ENCODE results near the gene GTF2A1L.

GTF2A1L gene

GRCh38 chr2:48685126-48685525 is 67.5 kb downstream of the GTF2A1L start:
- H3K4me1 ChIP-seq (ENCODE audit: low read length): no peaks in the 10 kb centered on the region
- no peaks in the 10 kb centered on the region for H3K9me2 ChIP-seq (replicated peaks; ENCODE audit: insufficient read depth, low read length)
- H3K4me2 ChIP-seq (ENCODE audit: low read depth, low read length): no peak overlapping the region
- H4K20me1 ChIP-seq (ENCODE audit: insufficient read depth, low read length): no peaks in the 10 kb centered on the region
- peak; percentile 27 for DNase-seq
- TF ChIP-seq EZH2 (optimal IDR thresholded peaks at IDR 0.05; ENCODE audit: low read depth, low read length) (no peak), CTCF (IDR thresholded peaks at IDR 0.05; ENCODE audit: low read length) (no peak), EZH2phosphoT487 (IDR thresholded peaks at IDR 0.05; ENCODE audit: low read length) (no peak)
- H3K27ac ChIP-seq (ENCODE audit: low read length): no peak overlapping the region
- H3K27me3 ChIP-seq (replicated peaks; ENCODE audit: insufficient read depth, low read length): no peaks in the 10 kb centered on the region
- no peak overlapping the region for H3K4me3 ChIP-seq (ENCODE audit: low read length)
- H3K79me2 ChIP-seq (ENCODE audit: low read length): no peaks in the 10 kb centered on the region
- H3K36me3 ChIP-seq (replicated peaks; ENCODE audit: insufficient read depth, low read length): no peaks in the 10 kb centered on the region
- H3K9ac ChIP-seq (ENCODE audit: low read length): no peak overlapping the region
- no peaks in the 10 kb centered on the region for H3F3A ChIP-seq (ENCODE audit: insufficient read depth, low read length)
- no peak overlapping the region for H2AFZ ChIP-seq (ENCODE audit: low read length)
- H3K9me3 ChIP-seq (replicated peaks; ENCODE audit: insufficient read depth, low read length): no peaks in the 10 kb centered on the region

DNA sequence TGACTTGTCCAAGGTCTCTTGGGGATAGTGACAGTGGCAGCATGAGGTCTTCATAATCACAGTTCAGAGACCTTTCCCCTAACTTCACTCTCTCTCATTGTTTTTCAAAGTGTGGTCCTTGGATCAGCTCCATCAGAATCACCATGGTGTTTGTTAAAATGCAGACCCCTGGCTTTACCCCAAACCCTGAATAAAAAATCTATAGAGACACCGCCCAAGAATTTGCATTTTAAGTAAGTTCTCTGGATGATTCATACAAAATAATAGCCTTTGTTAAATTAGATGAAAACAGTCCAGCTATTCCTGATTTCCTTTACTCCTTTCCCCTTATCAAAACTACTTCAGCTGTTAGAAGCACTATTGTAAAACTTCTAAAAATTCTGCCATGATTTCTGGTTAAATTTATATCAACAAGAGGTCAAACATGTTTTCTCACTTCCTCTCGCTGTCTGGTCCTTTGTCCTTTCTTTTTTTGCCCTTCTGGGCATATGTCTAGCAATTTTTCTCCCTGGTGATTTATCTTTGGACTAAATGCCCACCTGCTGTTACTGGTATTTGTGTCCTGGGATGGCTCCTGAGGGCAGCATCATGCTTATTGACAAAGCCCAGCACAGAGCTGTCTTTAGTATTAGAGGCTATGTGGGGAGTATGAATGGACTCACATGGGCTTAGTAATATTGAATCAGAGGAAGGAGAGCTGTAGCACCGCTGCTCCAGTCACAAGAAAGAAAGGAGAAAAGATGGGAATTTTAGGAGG is 74.5 kb downstream of the GTF2A1L start:
- Histone ChIP-seq H3K36me3 (replicated peaks; ENCODE audit: insufficient read depth, low read length) (no peaks in the 10 kb centered on the region), H3K9me2 (replicated peaks; ENCODE audit: insufficient read depth, low read length) (no peaks in the 10 kb centered on the region), H3K4me1 (ENCODE audit: low read length) (no peaks in the 10 kb centered on the region), H3K79me2 (ENCODE audit: low read length) (no peaks in the 10 kb centered on the region), H3K27me3 (replicated peaks; ENCODE audit: insufficient read depth, low read length) (no peaks in the 10 kb centered on the region), H3K4me3 (ENCODE audit: low read length) (no peak overlapping the region), H3K4me2 (ENCODE audit: low read depth, low read length) (no peak overlapping the region), H2AFZ (ENCODE audit: low read length) (no peak overlapping the region), H4K20me1 (ENCODE audit: insufficient read depth, low read length) (no peaks in the 10 kb centered on the region), H3K9ac (ENCODE audit: low read length) (no peak overlapping the region), H3K9me3 (replicated peaks; ENCODE audit: insufficient read depth, low read length) (no peaks in the 10 kb centered on the region), H3K27ac (ENCODE audit: low read length) (no peak overlapping the region), H3F3A (ENCODE audit: insufficient read depth, low read length) (no peaks in the 10 kb centered on the region)
- no peak for TF ChIP-seq EZH2phosphoT487 (IDR thresholded peaks at IDR 0.05; ENCODE audit: low read length)
- no peak for TF ChIP-seq CTCF (IDR thresholded peaks at IDR 0.05; ENCODE audit: low read length)
- TF ChIP-seq EZH2 (optimal IDR thresholded peaks at IDR 0.05; ENCODE audit: low read depth, low read length): no peak
- DNase-seq: no peak

DNA sequence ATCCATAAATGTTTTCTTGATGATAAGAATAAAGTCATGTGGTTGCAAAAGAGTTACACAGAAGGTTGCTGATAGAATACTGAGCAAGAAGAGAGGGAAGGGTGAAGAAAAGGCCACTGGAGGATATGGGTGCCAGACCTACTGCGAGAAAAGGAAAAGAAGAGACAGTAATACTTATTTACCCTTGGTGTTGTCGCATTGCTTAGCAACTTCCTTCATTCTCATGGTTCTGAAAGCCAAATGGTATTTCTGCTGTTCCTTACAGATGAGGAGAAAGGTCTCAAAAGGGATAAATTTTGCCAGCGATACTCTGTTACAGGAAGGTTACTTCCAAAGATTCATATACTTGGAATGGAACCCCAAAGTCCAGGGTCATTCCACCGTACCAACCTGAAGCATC is 75.4 kb downstream of the GTF2A1L start:
- Histone ChIP-seq H3K79me2 (ENCODE audit: low read length) (no peaks in the 10 kb centered on the region), H3K4me1 (ENCODE audit: low read length) (no peaks in the 10 kb centered on the region), H3K36me3 (replicated peaks; ENCODE audit: insufficient read depth, low read length) (no peaks in the 10 kb centered on the region), H3K4me2 (ENCODE audit: low read depth, low read length) (no peak overlapping the region), H3K9ac (ENCODE audit: low read length) (no peak overlapping the region), H3K4me3 (ENCODE audit: low read length) (no peak overlapping the region), H3K27me3 (replicated peaks; ENCODE audit: insufficient read depth, low read length) (no peaks in the 10 kb centered on the region), H3K9me3 (replicated peaks; ENCODE audit: insufficient read depth, low read length) (no peaks in the 10 kb centered on the region), H3K27ac (ENCODE audit: low read length) (no peak overlapping the region), H2AFZ (ENCODE audit: low read length) (no peak overlapping the region), H3F3A (ENCODE audit: insufficient read depth, low read length) (no peaks in the 10 kb centered on the region), H4K20me1 (ENCODE audit: insufficient read depth, low read length) (no peaks in the 10 kb centered on the region), H3K9me2 (replicated peaks; ENCODE audit: insufficient read depth, low read length) (no peaks in the 10 kb centered on the region)
- TF ChIP-seq CTCF (IDR thresholded peaks at IDR 0.05; ENCODE audit: low read length) (no peak), EZH2 (optimal IDR thresholded peaks at IDR 0.05; ENCODE audit: low read depth, low read length) (no peak), EZH2phosphoT487 (IDR thresholded peaks at IDR 0.05; ENCODE audit: low read length) (no peak)
- DNase-seq: no peak
